Hepatocyte (in vitro differentiated cells): ENCODE measurements around the gene DOCK4. TPM values are rescaled to one million over a fixed set of nuclear protein-coding genes. Genes with fewer than 3 reads are reported as not detected.

ENCODE experiments used
- DNase-seq: peaks from one replicate; pipeline ENCODE4 v3.0.0-alpha.2; 2016; ENCODE audit warnings: low spot score
- H2AFZ ChIP-seq: fragments of 200-600 bp; sonication (generic); 2 replicates; pipeline ENCODE4 v1.6.0; 2016; ENCODE audit warnings: antibody characterized with exemption, mild to moderate bottlenecking
- H3K27ac ChIP-seq: fragments of 200-600 bp; sonication (generic); 2 replicates; pipeline ENCODE4 v1.5.1; 2016; ENCODE audit warnings: mild to moderate bottlenecking
- H3K27me3 ChIP-seq: fragments of 200-600 bp; sonication (generic); 2 replicates; pipeline ENCODE4 v1.6.1; 2016
- H3K36me3 ChIP-seq: fragments of 200-600 bp; sonication (generic); replicated peaks from 2 replicates; pipeline ENCODE4 v1.5.1; 2016; ENCODE audit warnings: low read depth; ENCODE audit not compliant: insufficient read depth
- H3K4me1 ChIP-seq: fragments of 200-600 bp; sonication (generic); 2 replicates; pipeline ENCODE4 v1.5.1; 2016; ENCODE audit warnings: mild to moderate bottlenecking, moderate library complexity; ENCODE audit not compliant: insufficient read depth
- H3K4me2 ChIP-seq: fragments of 200-600 bp; sonication (generic); 2 replicates; pipeline ENCODE4 v1.6.0; 2016
- H3K4me3 ChIP-seq: fragments of 200-600 bp; sonication (generic); 2 replicates; pipeline ENCODE4 v1.5.1; 2016; ENCODE audit warnings: mild to moderate bottlenecking
- H3K79me2 ChIP-seq: fragments of 200-600 bp; sonication (generic); 2 replicates; pipeline ENCODE4 v1.6.0; 2017; ENCODE audit warnings: mild to moderate bottlenecking
- H3K9me2 ChIP-seq: fragments of 200-600 bp; sonication (generic); replicated peaks from 2 replicates; pipeline ENCODE4 v1.6.0; 2017; ENCODE audit warnings: mild to moderate bottlenecking; ENCODE audit not compliant: insufficient read depth
- H3K9me3 ChIP-seq: fragments of 200-600 bp; sonication (generic); 2 replicates; pipeline ENCODE4 v1.5.1; 2016; ENCODE audit warnings: low read depth, mild to moderate bottlenecking
- H4K20me1 ChIP-seq: fragments of 200-600 bp; sonication (generic); 2 replicates; pipeline ENCODE4 v1.6.0; 2016; ENCODE audit warnings: mild to moderate bottlenecking; ENCODE audit not compliant: insufficient read depth, poor library complexity, severe bottlenecking
- CTCF ChIP-seq: fragments of 200-600 bp; sonication (generic); IDR thresholded peaks from 2 replicates; pipeline ENCODE4 v1.5.1; 2016; ENCODE audit warnings: antibody characterized with exemption, mild to moderate bottlenecking; ENCODE audit not compliant: poor library complexity
- EZH2 ChIP-seq: fragments of 200-600 bp; sonication (generic); IDR thresholded peaks from 2 replicates; pipeline ENCODE4 v1.6.1; 2016; ENCODE audit warnings: antibody characterized with exemption, mild to moderate bottlenecking, borderline replicate concordance
- EZH2phosphoT487 ChIP-seq: fragments of 200-600 bp; sonication (generic); IDR thresholded peaks from one replicate; pipeline ENCODE4 v1.6.1; 2018; ENCODE audit warnings: antibody characterized with exemption, mild to moderate bottlenecking, low read depth, moderate library complexity; ENCODE audit not compliant: unreplicated experiment, severe bottlenecking
- WGBS: methylation state at CpG from one replicate; pipeline ENCODE4 v1.1.6; 2016; ENCODE audit warnings: low lambda C conversion rate; ENCODE audit errors: missing lambda C conversion rate; 5-methylcytosine and 5-hydroxymethylcytosine counted together
- polyA plus RNA-seq: library from polyadenylated mRNA; unstranded; fragments of >200 nt; fragmentation: Nextera tagmentation; extraction: Ambion mirVana; gene quantifications from 2 replicates; pipeline ENCODE4 v1.2.1, GENCODE V29; 2016
- total RNA-seq: library from RNA; depleted of rRNA; stranded (reverse); fragments of >200 nt; gene quantifications from 2 replicates; pipeline ENCODE4 v1.2.3, GENCODE V29; 2014

Gene DOCK4
- total and polyA plus RNA-seq, 2 experiments from 2014 or later = 4.4 to 22.9 TPM

- no peaks in the 10 kb centered on the region for H3K79me2 ChIP-seq
- TF ChIP-seq EZH2phosphoT487 (no peak), EZH2 (no peak), CTCF (no peak)
- no peaks in the 10 kb centered on the region for H4K20me1 ChIP-seq
- no peak overlapping the region for H2AFZ ChIP-seq
- no peak overlapping the region for H3K4me3 ChIP-seq
- no peak overlapping the region for H3K4me2 ChIP-seq
- peaks cover 3% of the 10 kb centered on the region for H3K4me1 ChIP-seq
- no peaks in the 10 kb centered on the region for H3K36me3 ChIP-seq
- 83% methylated on average over 1 of the region's 1 CpG for WGBS
- no peak for DNase-seq
- no peaks in the 10 kb centered on the region for H3K9me2 ChIP-seq
- H3K27ac ChIP-seq = no peak overlapping the region
- H3K27me3 ChIP-seq = no peaks in the 10 kb centered on the region
- no peaks in the 10 kb centered on the region for H3K9me3 ChIP-seq
These were observed 417.2 kb downstream of the DOCK4 start for GRCh38 chr7:111789048-111789320.

- H2AFZ ChIP-seq = no peak overlapping the region
- H3K4me1 ChIP-seq = peaks cover 3% of the 10 kb centered on the region
- no peak for TF ChIP-seq EZH2phosphoT487
- TF ChIP-seq EZH2 = no peak
- TF ChIP-seq CTCF = no peak
- H3K4me2 ChIP-seq = no peak overlapping the region
- no peaks in the 10 kb centered on the region for H3K27me3 ChIP-seq
- H3K9me3 ChIP-seq = no peaks in the 10 kb centered on the region
- no peak for DNase-seq
- H4K20me1 ChIP-seq = no peaks in the 10 kb centered on the region
- no peaks in the 10 kb centered on the region for H3K9me2 ChIP-seq
- H3K36me3 ChIP-seq = no peaks in the 10 kb centered on the region
- 61% methylated on average over 9 of the region's 9 CpGs for WGBS
- H3K4me3 ChIP-seq = no peak overlapping the region
- H3K79me2 ChIP-seq = no peaks in the 10 kb centered on the region
- no peak overlapping the region for H3K27ac ChIP-seq
These were observed 417.7 kb downstream of the DOCK4 start for GRCh38 chr7:111788286-111789047.

GRCh38 chr7:111787741-111788140 lies 418.5 kb downstream of the DOCK4 start:
- H3K79me2 ChIP-seq = no peaks in the 10 kb centered on the region
- WGBS = 91% methylated on average over 2 of the region's 2 CpGs
- DNase-seq = no peak

More at GRCh38 chr7:111787741-111788140, 418.5 kb downstream of the DOCK4 start:
- H3K9me2 ChIP-seq = no peaks in the 10 kb centered on the region
- no peak for TF ChIP-seq EZH2phosphoT487
- TF ChIP-seq CTCF = no peak
- TF ChIP-seq EZH2 = no peak
- H3K36me3 ChIP-seq = no peaks in the 10 kb centered on the region
- no peaks in the 10 kb centered on the region for H3K27me3 ChIP-seq
- H3K27ac ChIP-seq = no peak overlapping the region
- no peaks in the 10 kb centered on the region for H3K9me3 ChIP-seq
- H4K20me1 ChIP-seq = no peaks in the 10 kb centered on the region
- H3K4me3 ChIP-seq = no peak overlapping the region
- H3K4me2 ChIP-seq = no peak overlapping the region
- peaks cover 3% of the 10 kb centered on the region for H3K4me1 ChIP-seq
- H2AFZ ChIP-seq = no peak overlapping the region
